Articular chondrocyte of knee joint (primary cell): Measurements from ENCODE around the gene NOS1AP. TPM values are rescaled to one million over a fixed set of nuclear protein-coding genes. Genes with fewer than 3 reads are reported as not detected.

ENCODE experiments used
- small RNA-seq: library from RNA; depleted of rRNA; stranded (forward); fragments of <200 nt; gene quantifications from one replicate; pipeline ENCODE3, GENCODE V24; 2012
- total RNA-seq: library from RNA; depleted of rRNA; stranded (reverse); fragments of >200 nt; gene quantifications from 2 replicates; pipeline ENCODE4 v1.2.3, GENCODE V29; 2012

Gene NOS1AP
- 0.65 and 0.97 TPM in 2 replicates for total RNA-seq

GRCh38 chr1:162069334-162070093 lies at the start of gene NOS1AP:
Gene NOS1AP (plus strand): TSS chr1:162069691. CDS start chr1:162070178, 487 bp downstream.

DNA sequence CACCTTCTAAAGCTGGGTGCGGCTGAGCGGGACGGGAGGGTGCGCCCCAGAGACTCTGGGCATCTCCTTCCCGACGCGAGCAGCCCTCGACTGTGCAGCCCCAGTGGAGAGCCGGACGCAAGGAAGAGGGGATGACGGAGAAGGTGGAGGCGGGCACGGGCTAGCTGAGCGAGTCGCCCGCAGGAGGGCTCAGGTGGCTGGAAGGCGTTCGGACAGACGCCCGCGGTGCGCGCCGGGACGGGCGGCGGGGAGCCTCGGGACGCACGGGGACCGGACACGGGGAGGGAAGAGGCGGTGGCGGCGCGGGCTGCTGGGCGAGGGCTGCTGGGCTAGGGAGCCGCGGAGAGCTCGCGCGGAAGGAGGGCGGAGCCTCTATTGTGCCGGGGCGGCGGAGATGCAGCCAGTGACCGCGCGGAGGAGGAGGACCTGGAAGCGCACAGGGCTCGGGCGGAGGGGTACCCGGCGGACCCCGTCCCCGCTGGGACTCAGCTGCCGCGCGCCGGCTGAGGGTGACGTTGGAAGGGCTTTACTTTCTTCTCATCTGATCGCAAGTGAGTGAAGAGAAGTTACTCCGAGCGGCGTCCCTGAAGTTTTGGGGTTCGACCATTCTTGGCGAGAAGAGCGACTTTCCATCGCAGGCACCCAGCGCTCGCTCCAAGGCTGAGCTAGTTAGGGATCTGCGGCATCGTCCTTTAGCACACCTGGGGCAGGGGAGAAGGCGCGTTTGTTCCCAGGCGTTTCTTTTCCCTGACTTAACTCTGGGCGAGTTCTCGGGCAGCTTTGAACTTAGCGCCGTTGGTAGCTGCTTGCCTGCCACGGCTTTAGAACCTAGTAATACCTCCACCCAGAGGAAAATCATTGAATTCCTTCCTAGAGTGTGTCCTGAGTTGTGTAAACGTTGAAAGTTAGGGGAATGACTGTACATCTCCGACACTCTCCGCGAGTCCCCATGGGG lies 45.7 kb upstream of the NOS1AP start, which contains the start of gene OLFML2B:
Gene OLFML2B, minus strand, starts transcription at position 323 of the 955 bp plus-strand sequence. CDS start 439 bp downstream, outside the sequence.

DNA sequence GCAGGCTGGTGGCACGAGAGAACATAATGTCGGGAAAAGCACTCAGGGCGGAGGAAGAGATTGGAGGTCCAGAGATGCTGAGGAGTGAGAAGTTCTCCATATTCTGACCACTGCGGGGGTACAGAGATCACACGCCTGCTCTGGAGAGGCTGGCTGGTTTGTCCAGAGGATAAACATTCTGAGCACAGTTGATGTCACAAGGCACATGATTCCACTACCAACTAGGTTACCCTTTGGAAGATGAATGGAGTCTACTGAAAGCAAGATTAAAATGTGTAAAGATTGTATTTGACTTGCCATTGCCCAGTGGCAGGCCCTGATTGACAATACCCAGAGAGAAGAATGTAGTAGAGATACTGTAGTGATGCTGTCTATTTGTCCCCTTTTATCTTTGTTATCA lies 307.2 kb downstream of the NOS1AP start, which contains the start of gene SPATA46:
Gene SPATA46, minus strand, starts transcription at position 164 of the 400 bp plus-strand sequence. Its CDS starts 64 bp downstream, at position 100.

GRCh38 chr1:162381383-162381782 lies 311.9 kb downstream of the NOS1AP start, which contains the start of gene C1orf226:
Gene C1orf226 (plus strand): TSS chr1:162381728. CDS start chr1:162381902, 174 bp downstream.

DNA sequence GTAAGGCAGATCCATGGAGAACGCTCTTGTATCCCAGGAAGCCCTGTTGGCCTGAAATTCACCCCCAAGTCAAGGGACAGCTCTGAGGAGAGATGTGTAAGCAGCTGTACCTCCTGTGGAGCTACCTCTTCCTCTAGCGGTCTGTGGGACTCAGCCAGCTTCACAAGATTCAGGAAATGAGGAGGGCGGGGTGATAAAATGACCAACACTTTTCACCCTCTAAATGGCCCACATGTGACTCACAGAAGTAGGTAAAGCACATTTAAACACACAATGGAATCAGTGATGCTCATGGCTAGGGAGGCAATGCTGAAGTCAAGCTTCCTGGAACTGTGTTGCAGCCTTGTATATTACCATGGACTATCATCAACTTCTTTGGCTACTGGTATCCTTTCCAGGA lies 342.5 kb downstream of the NOS1AP start, which contains the start of gene SH2D1B:
Gene SH2D1B, minus strand, starts transcription at position 135 of the 400 bp plus-strand sequence. Its CDS starts 120 bp downstream, at position 15.

Small RNAs within 50 kb of the gene (small RNA-seq; reads per million reads assigned to genes)
- gene MIR4654 (not detected), gene MIR556 (not detected), gene RNA5SP61 (not detected)

Other genes starting within 250 kb of the NOS1AP start
- gene OLFML2B, start 45.8 kb upstream of the NOS1AP start, total RNA-seq, result 21.6 and 32.4 TPM in 2 replicates